ENCODE results near the gene COA1. TPM values are rescaled to one million over a fixed set of nuclear protein-coding genes. Genes with fewer than 3 reads are reported as not detected.

Gene COA1
- polyA plus RNA-seq, 1 of the 3 experiments (the other 2 are of a cell fraction), result 42.8 TPM

- peaks cover 90% of the 10 kb centered on the region for H3F3A ChIP-seq (replicated peaks; ENCODE audit: insufficient read depth)
- H3K4me2 ChIP-seq, result no peak overlapping the region
- no peaks in the 10 kb centered on the region for H3K9me2 ChIP-seq
- H3K36me3 ChIP-seq (replicated peaks in 1 of 2; ENCODE audit: control insufficient read depth in 1 of 2, insufficient read depth in 2 of 2, low read length in 1 of 2), result peaks cover 95 to 97% of the 10 kb centered on the region in 2 experiments
- H3K9me3 ChIP-seq, result no peaks in the 10 kb centered on the region
- no peak overlapping the region for H2AFZ ChIP-seq (ENCODE audit: low read depth)
- peaks cover 9 to 14% of the 10 kb centered on the region in 2 experiments; a peak in 3 of 4 replicates for H3K4me1 ChIP-seq (ENCODE audit: control insufficient read depth in 1 of 2, insufficient read depth in 2 of 2, low read depth in 1 of 2, low read length in 1 of 2)
- ChIA-PET POLR2A (no interaction called here), CTCF (interaction anchor here (0.9 to 1.7 kb wide), 4 partner anchors 48 to 209 kb away, joined by 3 to 4 read pairs (median 3); partner anchors contain the start of gene STK17A)
- WGBS (ENCODE audit: low lambda C conversion rate), result 77% methylated on average over 3 of the region's 3 CpGs
- H3K4me3 ChIP-seq (ENCODE audit: low read depth in 2 of 2, low read length in 1 of 2), result no peak overlapping the region
- no peaks in the 10 kb centered on the region for H3K27me3 ChIP-seq (ENCODE audit: insufficient read depth)
- H3K9ac ChIP-seq, result no peak overlapping the region
- no peak for DNase-seq
- H3K79me2 ChIP-seq (ENCODE audit: insufficient read depth), result peaks cover 97% of the 10 kb centered on the region
- TF ChIP-seq POLR2AphosphoS5 (IDR thresholded peaks at IDR 0.05; ENCODE audit: low read depth, low read length) (no peak), REST (IDR thresholded peaks at IDR 0.05; ENCODE audit: low read depth, low read length) (no peak), MXI1 (IDR thresholded peaks at IDR 0.05; ENCODE audit: low read depth, low read length) (no peak), FOXJ3 (CRISPR knock-in tag; IDR thresholded peaks at IDR 0.05) (no peak), USF2 (IDR thresholded peaks at IDR 0.05; ENCODE audit: borderline replicate concordance, low read depth, low read length) (no peak), NFIC (IDR thresholded peaks at IDR 0.05; ENCODE audit: borderline replicate concordance) (no peak), NRF1 (IDR thresholded peaks at IDR 0.05; ENCODE audit: low read depth, low read length) (no peak), EP300 (IDR thresholded peaks at IDR 0.05; ENCODE audit: borderline replicate concordance in 1 of 2, low read depth in 1 of 2, low read length in 1 of 2) (no peak), RXRA (IDR thresholded peaks at IDR 0.05; ENCODE audit: borderline replicate concordance, low read depth) (no peak), RAD21 (IDR thresholded peaks at IDR 0.05; ENCODE audit: low read length) (no peak), GATA2 (CRISPR knock-in tag; IDR thresholded peaks at IDR 0.05) (no peak), YY1 (IDR thresholded peaks at IDR 0.05; ENCODE audit: low read depth) (no peak), MAX (IDR thresholded peaks at IDR 0.05; ENCODE audit: low read depth) (no peak), USF1 (IDR thresholded peaks at IDR 0.05; ENCODE audit: borderline replicate concordance, low read depth) (no peak), SIN3A (IDR thresholded peaks at IDR 0.05; ENCODE audit: borderline replicate concordance, low read depth, low read length) (no peak), RCOR1 (IDR thresholded peaks at IDR 0.05; ENCODE audit: low read length) (no peak), GABPA (IDR thresholded peaks at IDR 0.05; ENCODE audit: low read depth) (no peak), FOXM1 (IDR thresholded peaks at IDR 0.05; ENCODE audit: low read depth) (no peak), EZH2phosphoT487 (IDR thresholded peaks at IDR 0.05; ENCODE audit: borderline replicate concordance, low read depth) (no peak)
- H4K20me1 ChIP-seq (ENCODE audit: insufficient read depth), result peaks cover 24% of the 10 kb centered on the region
- peak overlapping the region in 1 of 2 experiments; percentile 47; a peak in 1 of 4 replicates for H3K27ac ChIP-seq (ENCODE audit: low read depth in 2 of 2, low read length in 1 of 2)
Observed at GRCh38 chr7:43630482-43630881, 98.8 kb downstream of the COA1 start.
